Left forelimb (tissue), 1 donor: ENCODE results near the gene SPATA2.

Experiments used
- DNase-seq: peaks from one replicate; pipeline ENCODE4 v3.0.0-alpha.2; 2018; ENCODE audit warnings: low spot score

SPATA2 gene

DNA sequence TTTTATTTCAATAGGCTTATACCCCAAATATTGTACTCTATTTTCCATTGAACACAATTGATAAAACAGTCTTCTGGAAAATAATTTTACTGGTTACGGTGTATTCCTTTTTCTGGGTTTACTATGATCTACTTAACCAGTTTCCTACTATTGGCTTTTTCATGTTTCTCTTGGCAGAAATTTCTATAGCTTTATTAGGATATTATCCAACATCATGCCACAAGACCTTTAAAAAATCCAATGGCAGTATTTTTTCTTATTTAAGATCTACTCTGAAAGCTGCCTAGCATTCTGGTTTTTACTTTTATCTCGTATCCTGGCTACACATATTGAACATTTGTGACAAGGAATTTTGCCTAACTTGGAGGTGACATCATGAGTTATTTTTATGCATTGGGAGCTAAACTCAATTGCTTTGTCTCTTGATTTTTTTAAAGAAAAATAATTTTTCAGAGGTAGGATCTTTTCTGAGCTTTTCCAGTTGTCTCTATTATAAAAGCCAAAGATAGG, 57.2 kb downstream of the SPATA2 start:
- DNase-seq, result no peak

DNA sequence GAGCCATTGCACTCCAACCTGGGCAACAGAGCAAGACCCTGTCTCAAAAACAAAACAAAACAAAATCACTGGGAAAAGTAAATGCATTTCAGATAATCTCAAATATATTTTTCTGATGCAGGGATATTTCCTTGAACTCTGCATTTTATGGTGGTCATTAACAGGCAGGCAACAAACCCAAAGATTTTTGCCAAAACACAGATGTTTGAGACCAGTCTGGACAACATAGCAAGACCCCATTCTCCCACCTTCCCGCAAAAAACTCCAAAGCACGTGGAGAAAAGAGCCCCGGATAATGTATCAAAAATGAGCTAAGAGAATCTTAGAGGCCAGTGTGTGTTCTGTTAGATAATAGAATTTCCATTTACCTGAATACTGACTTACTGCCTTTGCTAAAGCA, 58.4 kb downstream of the SPATA2 start:
- DNase-seq, result no peak

- DNase-seq, result no peak
Observed at GRCh38 chr20:49854190-49854875, 61.0 kb downstream of the SPATA2 start.

DNA sequence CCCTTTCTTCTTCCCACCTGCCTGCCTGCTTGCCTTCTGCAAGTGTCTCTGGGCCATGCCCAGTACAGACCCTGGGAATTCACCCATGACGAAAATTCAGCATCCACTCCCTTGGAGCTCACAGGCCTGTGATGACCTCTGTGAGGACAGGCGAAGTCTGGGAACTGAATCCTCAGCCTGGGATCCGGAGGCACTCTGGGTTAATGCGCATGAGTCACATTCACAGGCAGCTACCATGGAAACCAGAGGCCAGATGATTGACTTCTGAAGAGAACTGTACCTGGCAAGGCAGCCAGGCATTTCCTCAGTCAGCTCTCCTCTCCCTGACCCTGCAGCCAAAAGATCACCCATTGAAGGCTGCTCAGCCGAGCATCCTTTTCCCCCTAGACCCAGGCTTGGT, 61.7 kb downstream of the SPATA2 start:
- no peak for DNase-seq
